Measurements from ENCODE around the gene OR10G6. TPM values are rescaled to one million over a fixed set of nuclear protein-coding genes. Genes with fewer than 3 reads are reported as not detected.

OR10G6 gene
- total RNA-seq, 1 experiment from 2014 or later: not detected

GRCh38 chr11:123945132-123945531 is 49.8 kb downstream of the OR10G6 start:
- DNase-seq: no peak
- CTCF ChIA-PET: no interaction called here

More at GRCh38 chr11:123945132-123945531, 49.8 kb downstream of the OR10G6 start:
- Mint-ChIP-seq H3K4me1 (ENCODE audit: low read depth, unreplicated experiment) (no peaks in the 10 kb centered on the region), H3K27me3 (ENCODE audit: unreplicated experiment) (no peaks in the 10 kb centered on the region), H3K27ac (ENCODE audit: unreplicated experiment) (no peak overlapping the region), H3K9me3 (ENCODE audit: low read depth, unreplicated experiment) (peaks cover 17% of the 10 kb centered on the region), H3K36me3 (ENCODE audit: insufficient read depth, unreplicated experiment) (no peaks in the 10 kb centered on the region), H3K4me3 (ENCODE audit: low read depth, unreplicated experiment) (no peak overlapping the region)
- no TSS peak for BruUV-seq (replicated peaks)
- TF ChIP-seq, protein P1, sequence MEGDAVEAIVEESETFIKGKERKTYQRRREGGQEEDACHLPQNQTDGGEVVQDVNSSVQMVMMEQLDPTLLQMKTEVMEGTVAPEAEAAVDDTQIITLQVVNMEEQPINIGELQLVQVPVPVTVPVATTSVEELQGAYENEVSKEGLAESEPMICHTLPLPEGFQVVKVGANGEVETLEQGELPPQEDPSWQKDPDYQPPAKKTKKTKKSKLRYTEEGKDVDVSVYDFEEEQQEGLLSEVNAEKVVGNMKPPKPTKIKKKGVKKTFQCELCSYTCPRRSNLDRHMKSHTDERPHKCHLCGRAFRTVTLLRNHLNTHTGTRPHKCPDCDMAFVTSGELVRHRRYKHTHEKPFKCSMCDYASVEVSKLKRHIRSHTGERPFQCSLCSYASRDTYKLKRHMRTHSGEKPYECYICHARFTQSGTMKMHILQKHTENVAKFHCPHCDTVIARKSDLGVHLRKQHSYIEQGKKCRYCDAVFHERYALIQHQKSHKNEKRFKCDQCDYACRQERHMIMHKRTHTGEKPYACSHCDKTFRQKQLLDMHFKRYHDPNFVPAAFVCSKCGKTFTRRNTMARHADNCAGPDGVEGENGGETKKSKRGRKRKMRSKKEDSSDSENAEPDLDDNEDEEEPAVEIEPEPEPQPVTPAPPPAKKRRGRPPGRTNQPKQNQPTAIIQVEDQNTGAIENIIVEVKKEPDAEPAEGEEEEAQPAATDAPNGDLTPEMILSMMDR (IDR thresholded peaks at IDR 0.05; ENCODE audit: unreplicated experiment): no peak
- intact Hi-C loops (cut with micrococcal nuclease; ENCODE audit: unreplicated experiment): no loop called here

Other genes with a start within 250 kb of the OR10G6 start
- not detected in 2 replicates for gene OR6X1, start 240.6 kb downstream of the OR10G6 start, total RNA-seq (2022)
- not detected in 2 replicates for gene OR6M1, start 188.8 kb downstream of the OR10G6 start, total RNA-seq (2022)
- gene TMEM225, start 109.5 kb downstream of the OR10G6 start, total RNA-seq (2022): not detected in 2 replicates
- gene OR8D4, start 93.0 kb downstream of the OR10G6 start, total RNA-seq (2022): not detected in 2 replicates
- gene OR4D5, start 55.5 kb downstream of the OR10G6 start, total RNA-seq (2022): not detected in 2 replicates
- not detected in 2 replicates for gene OR6T1, start 51.3 kb downstream of the OR10G6 start, total RNA-seq (2022)
- not detected in 2 replicates for gene OR10S1, start 17.4 kb downstream of the OR10G6 start, total RNA-seq (2022)
- gene OR10G4, start 17.8 kb upstream of the OR10G6 start, total RNA-seq (2022): not detected in 2 replicates
- not detected in 2 replicates for gene OR10G9, start 27.9 kb upstream of the OR10G6 start, total RNA-seq (2022)
- not detected in 2 replicates for gene OR10G8, start 31.6 kb upstream of the OR10G6 start, total RNA-seq (2022)
- not detected in 2 replicates for gene OR10G7, start 46.2 kb upstream of the OR10G6 start, total RNA-seq (2022)
- gene VWA5A, start 120.3 kb upstream of the OR10G6 start, total RNA-seq (2022): 1.9 and 3.3 TPM in 2 replicates
- gene OR10D3, start 188.2 kb upstream of the OR10G6 start, total RNA-seq (2022): not detected in 2 replicates
- not detected in 2 replicates for gene OR8G1, start 245.9 kb upstream of the OR10G6 start, total RNA-seq (2022)

Data from Calu3 (cell line).